H1 (cell line): Measurements from ENCODE around the gene CTNNA3. TPM values are rescaled to one million over a fixed set of nuclear protein-coding genes. Genes with fewer than 3 reads are reported as not detected.

Experiments used
- CTCF ChIA-PET: fragments of 300-600 bp; sonication (Branson Sonifier 250); formaldehyde crosslinking; loops from one replicate; lab custom pipeline; 2021; ENCODE audit not compliant: partially characterized antibody; lab: Charles Lee
- POLR2A ChIA-PET: fragments of 300-600 bp; sonication (Branson Sonifier 250); formaldehyde crosslinking; loops from one replicate; lab custom pipeline; 2021; ENCODE audit warnings: inconsistent platforms; ENCODE audit not compliant: partially characterized antibody; lab: Charles Lee
- DNase-seq, 2 experiments: peaks; one replicate each; pipeline versions ENCODE4 v3.0.0 to v3.0.0-alpha.2; 2010 to 2022; ENCODE audit warnings: low spot score in 2 of 2, low read depth in 1 of 2, mixed read lengths in 1 of 2
- FAIRE-seq: peaks from 2 replicates; lab custom pipeline; 2011; peaks lifted over from hg19 to GRCh38; lab: Jason Lieb, UNC
- H2AFZ ChIP-seq: 2 replicates; pipeline ENCODE4 v1.8.1; 2012; ENCODE audit warnings: low read length, inconsistent platforms
- H2AK5ac ChIP-seq: 2 replicates; pipeline ENCODE4 v1.6.1; 2013; ENCODE audit warnings: low read depth, low read length
- H2BK120ac ChIP-seq: replicated peaks from 2 replicates; pipeline ENCODE3; 2013; ENCODE audit warnings: low read depth, low read length, inconsistent platforms
- H2BK12ac ChIP-seq: 2 replicates; pipeline ENCODE4 v1.6.1; 2013; ENCODE audit warnings: low read depth, low read length
- H2BK15ac ChIP-seq: 2 replicates; pipeline ENCODE4 v1.6.1; 2013; ENCODE audit warnings: low read length
- H2BK20ac ChIP-seq: 2 replicates; pipeline ENCODE4 v1.6.1; 2013; ENCODE audit warnings: low read length
- H2BK5ac ChIP-seq: 2 replicates; pipeline ENCODE4 v1.6.1; 2013; ENCODE audit warnings: low read depth, low read length
- H3K14ac ChIP-seq: 2 replicates; pipeline ENCODE4 v1.6.1; 2013; ENCODE audit warnings: inconsistent platforms; ENCODE audit not compliant: insufficient read length
- H3K18ac ChIP-seq: 2 replicates; pipeline ENCODE4 v1.6.1; 2013; ENCODE audit warnings: low read length; ENCODE audit errors: extremely low read depth
- H3K23ac ChIP-seq: 2 replicates; pipeline ENCODE4 v1.6.1; 2013; ENCODE audit warnings: inconsistent platforms; ENCODE audit not compliant: insufficient read length
- H3K23me2 ChIP-seq: 2 replicates; pipeline ENCODE4 v1.6.1; 2013; ENCODE audit warnings: low read depth, low read length
- H3K27ac ChIP-seq: 2 replicates; pipeline ENCODE4 v1.6.1; 2011; ENCODE audit warnings: low read depth, low read length, inconsistent platforms
- H3K27me3 ChIP-seq, 4 experiments: replicated peaks in 1 of 4; 1 replicate in 1 of 4; 2 replicates in 3 of 4; pipeline versions ENCODE4 v1.6.1 to v1.8.1; 2011 to 2013; ENCODE audit warnings: low read length in 3 of 4, mild to moderate bottlenecking in 3 of 4, inconsistent platforms in 2 of 4, mixed read lengths in 2 of 4, moderate library complexity in 1 of 4; ENCODE audit not compliant: control insufficient read depth in 3 of 4, insufficient read depth in 3 of 4; ENCODE audit errors: extremely low read depth in 1 of 4
- H3K36me3 ChIP-seq, 4 experiments: 2 replicates each; pipeline versions ENCODE4 v1.6.1 to v1.8.1; 2011 to 2013; ENCODE audit warnings: mild to moderate bottlenecking in 4 of 4, low read length in 3 of 4, moderate library complexity in 2 of 4, control low read depth in 1 of 4, inconsistent platforms in 1 of 4; ENCODE audit not compliant: insufficient read depth in 4 of 4, control insufficient read depth in 2 of 4
- H3K4ac ChIP-seq: replicated peaks from 2 replicates; pipeline ENCODE3; 2013; ENCODE audit warnings: low read length, low read depth, mixed read lengths, inconsistent platforms; ENCODE audit not compliant: insufficient read length
- H3K4me1 ChIP-seq, 4 experiments: replicated peaks in 1 of 4; 1 replicate in 1 of 4; 2 replicates in 3 of 4; pipeline versions ENCODE4 v1.6.1 to v1.8.1; 2011 to 2013; ENCODE audit warnings: low read length in 3 of 4, inconsistent platforms in 2 of 4, mixed read lengths in 1 of 4; ENCODE audit not compliant: insufficient read depth in 4 of 4, control insufficient read depth in 3 of 4
- H3K4me2 ChIP-seq, 2 experiments: 2 replicates each; pipeline versions ENCODE4 v1.6.1 to v1.8.1; 2011 to 2013; ENCODE audit warnings: low read depth in 2 of 2, low read length in 2 of 2, control low read depth in 1 of 2, inconsistent platforms in 1 of 2, mild to moderate bottlenecking in 1 of 2; ENCODE audit not compliant: insufficient read depth in 1 of 2
- H3K4me3 ChIP-seq, 4 experiments: fragments of 200-600, 300-600 bp in 1 of 4; sonication (generic), shearing (Covaris generic), sonication (Bioruptor Twin) in 1 of 4; 2 replicates each; pipeline versions ENCODE4 v1.5.1 to v1.8.1; 2011 to 2016; ENCODE audit warnings: low read length in 4 of 4, low read depth in 3 of 4, control low read depth in 2 of 4, inconsistent platforms in 2 of 4, mild to moderate bottlenecking in 2 of 4, mixed read lengths in 1 of 4, moderate library complexity in 1 of 4; ENCODE audit not compliant: insufficient read depth in 2 of 4; ENCODE audit errors: extremely low read depth in 1 of 4
- H3K56ac ChIP-seq: replicated peaks from 2 replicates; pipeline ENCODE3; 2013; ENCODE audit warnings: low read depth, mild to moderate bottlenecking, mixed read lengths, low read length, inconsistent platforms; ENCODE audit not compliant: insufficient read length
- H3K79me1 ChIP-seq: 2 replicates; pipeline ENCODE4 v1.6.1; 2013; ENCODE audit warnings: low read depth, low read length, control low read depth
- H3K79me2 ChIP-seq, 2 experiments: 2 replicates each; pipeline versions ENCODE4 v1.6.1 to v1.8.1; 2012 to 2013; ENCODE audit warnings: low read length in 2 of 2, mild to moderate bottlenecking in 2 of 2, inconsistent platforms in 1 of 2; ENCODE audit not compliant: insufficient read depth in 2 of 2, control insufficient read depth in 1 of 2
- H3K9ac ChIP-seq, 4 experiments: replicated peaks in 1 of 4; 1 replicate in 1 of 4; 2 replicates in 3 of 4; pipeline versions ENCODE4 v1.6.1 to v1.8.1; 2011 to 2013; ENCODE audit warnings: low read depth in 3 of 4, low read length in 3 of 4, control low read depth in 2 of 4, mild to moderate bottlenecking in 2 of 4, moderate library complexity in 2 of 4, inconsistent platforms in 1 of 4; ENCODE audit errors: extremely low read depth in 1 of 4
- H3K9me3 ChIP-seq, 2 experiments: 2 replicates each; pipeline versions ENCODE4 v1.6.1 to v1.8.1; 2012 to 2013; ENCODE audit warnings: mild to moderate bottlenecking in 2 of 2, moderate library complexity in 2 of 2, control low read depth in 1 of 2, inconsistent platforms in 1 of 2, low read depth in 1 of 2, low read length in 1 of 2, mixed read lengths in 1 of 2; ENCODE audit not compliant: insufficient read depth in 2 of 2
- H4K20me1 ChIP-seq, 2 experiments: replicated peaks in 1 of 2; 2 replicates each; pipeline versions ENCODE3 to v1.8.1; 2011 to 2013; ENCODE audit warnings: inconsistent platforms in 2 of 2, low read length in 2 of 2, mild to moderate bottlenecking in 1 of 2; ENCODE audit not compliant: insufficient read depth in 2 of 2, control insufficient read depth in 1 of 2
- H4K5ac ChIP-seq: 2 replicates; pipeline ENCODE4 v1.6.1; 2013; ENCODE audit warnings: low read length, low read depth, mixed read lengths, inconsistent platforms; ENCODE audit not compliant: insufficient read length
- H4K8ac ChIP-seq: 2 replicates; pipeline ENCODE4 v1.8.0; 2013; ENCODE audit warnings: mild to moderate bottlenecking, moderate library complexity, low read length, inconsistent platforms; ENCODE audit not compliant: insufficient read depth; ENCODE audit errors: extremely low read depth
- H4K91ac ChIP-seq: replicated peaks from 2 replicates; pipeline ENCODE3; 2013; ENCODE audit warnings: low read length, mixed read lengths, inconsistent platforms; ENCODE audit not compliant: insufficient read length
- ASH2L ChIP-seq: fragments of 200-600, 300-600 bp; sonication (generic); IDR thresholded peaks from one replicate; pipeline ENCODE4 v1.7.1; 2017; ENCODE audit warnings: low read length
- BCL11A ChIP-seq, 2 experiments: IDR thresholded peaks; one replicate each; pipeline ENCODE4 v1.6.1; 2011; ENCODE audit warnings: low read depth in 2 of 2, low read length in 2 of 2, mild to moderate bottlenecking in 2 of 2
- CBX8 ChIP-seq: fragments of 300-800, 300-1000 bp; sonication (generic); IDR thresholded peaks from 2 replicates; pipeline ENCODE4 v1.7.1; 2016; ENCODE audit warnings: low read depth, low read length, borderline replicate concordance
- CHD1 ChIP-seq: IDR thresholded peaks from 2 replicates; pipeline ENCODE4 v1.6.1; 2012; ENCODE audit warnings: low read depth, low read length, improper control_type of control experiment
- CREB1 ChIP-seq: IDR thresholded peaks from 2 replicates; pipeline ENCODE4 v1.6.1; 2012; ENCODE audit warnings: inconsistent platforms
- EZH2 ChIP-seq: fragments of 200-600 bp; sonication (generic); IDR thresholded peaks from 2 replicates; pipeline ENCODE4 v1.7.1; 2012; ENCODE audit warnings: low read depth, mild to moderate bottlenecking, moderate library complexity, low read length, inconsistent platforms; ENCODE audit not compliant: severe bottlenecking
- PHF8 ChIP-seq: fragments of 200-600 bp; sonication (generic); conservative IDR thresholded peaks from 2 replicates; pipeline ENCODE4 v1.7.1; 2012; ENCODE audit warnings: low read depth, mild to moderate bottlenecking, inconsistent platforms, low read length, moderate library complexity
- POLR2A ChIP-seq, 2 experiments: IDR thresholded peaks; 1 replicate in 1 of 2; 2 replicates in 1 of 2; pipeline ENCODE4 v1.6.1; 2011; ENCODE audit warnings: low read depth in 2 of 2, low read length in 2 of 2, mild to moderate bottlenecking in 2 of 2; ENCODE audit errors: control extremely low read depth in 1 of 2
- POLR2AphosphoS5 ChIP-seq: IDR thresholded peaks from 2 replicates; pipeline ENCODE4 v1.6.1; 2011; ENCODE audit warnings: low read depth, low read length
- POU5F1 ChIP-seq: IDR thresholded peaks from 2 replicates; pipeline ENCODE4 v1.6.1; 2011; ENCODE audit warnings: low read depth, mild to moderate bottlenecking, low read length, moderate library complexity
- RBBP5 ChIP-seq: IDR thresholded peaks from 2 replicates; pipeline ENCODE4 v1.7.1; 2012; ENCODE audit warnings: low read depth, mild to moderate bottlenecking, inconsistent platforms, low read length, moderate library complexity, borderline replicate concordance
- SAP30 ChIP-seq: fragments of 300-600 bp; sonication (generic); IDR thresholded peaks from 2 replicates; pipeline ENCODE4 v1.7.1; 2012; ENCODE audit warnings: low read length, moderate library complexity, mild to moderate bottlenecking, inconsistent platforms; ENCODE audit not compliant: insufficient read depth, insufficient replicate concordance
- SIX5 ChIP-seq: IDR thresholded peaks from 2 replicates; pipeline ENCODE4 v1.6.1; 2011; ENCODE audit warnings: mild to moderate bottlenecking, low read depth, low read length
- TAF1 ChIP-seq: IDR thresholded peaks from 2 replicates; pipeline ENCODE4 v1.6.1; 2011; ENCODE audit warnings: mild to moderate bottlenecking, low read depth, low read length
- TCF12 ChIP-seq: IDR thresholded peaks from 2 replicates; pipeline ENCODE4 v1.6.1; 2011; ENCODE audit warnings: low read depth, mild to moderate bottlenecking, low read length
- TEAD4 ChIP-seq: IDR thresholded peaks from 2 replicates; pipeline ENCODE4 v1.6.1; 2012; ENCODE audit warnings: low read depth, low read length, inconsistent platforms, mixed read lengths
- ZNF274 ChIP-seq: IDR thresholded peaks from 2 replicates; pipeline ENCODE4 v1.7.0; 2012; ENCODE audit warnings: low read length, borderline replicate concordance; ENCODE audit errors: extremely low read depth
- WGBS, 2 experiments: shearing (Covaris generic) in 1 of 2; methylation state at CpG; one replicate each; pipeline versions ENCODE4 v1.1.6 to v1.1.7; 2013 to 2015; ENCODE audit warnings: low lambda C conversion rate in 2 of 2, mixed read lengths in 2 of 2, inconsistent platforms in 1 of 2, low coverage in 1 of 2, missing lambda C conversion rate in 1 of 2; ENCODE audit not compliant: insufficient replicate concordance in 2 of 2, insufficient coverage in 1 of 2, insufficient read length in 1 of 2; ENCODE audit errors: extremely low coverage in 1 of 2, missing lambda C conversion rate in 1 of 2; 5-methylcytosine and 5-hydroxymethylcytosine counted together
- polyA plus RNA-seq, 7 experiments: library from polyadenylated mRNA; depleted of rRNA in 3 of 7; stranded (reverse) in 5 of 7; unstranded in 2 of 7; fragments of >200 nt in 5 of 7; fragments of 200-250 nt in 2 of 7; gene quantifications; 1 replicate in 5 of 7; 2 replicates in 1 of 7; 4 replicates in 1 of 7; pipeline versions ENCODE4 v1.2.1 to v1.2.3, GENCODE V29; 2011 to 2013; ENCODE audit warnings: missing spikeins in 2 of 7, mixed read lengths in 2 of 7
- total RNA-seq: library from RNA; stranded (reverse); fragmentation: NEBNext Ultra II Directional; extraction: Animal tissue kit (Norgen Biotek cat#: 25700); gene quantifications from 2 replicates; pipeline ENCODE4 v1.2.1, GENCODE V29; 2021

CTNNA3 gene
- total and polyA plus RNA-seq, 2 of the 8 experiments (the other 6 are each of a cell fraction or from before 2014, with no cell fraction given), result 1.3 to 1.5 TPM

GRCh38 chr10:66390926-66391325 lies 1305.1 kb downstream of the CTNNA3 start:
- WGBS, 2 experiments, result 90% methylated on average over 5 of the region's 5 CpGs; no CpG with 5 or more reads in 1 of the 2 experiments
- Histone ChIP-seq H3K4me3 (no peak overlapping the region), H2AFZ (no peak overlapping the region), H3K23ac (no peak overlapping the region), H3K4me1 (peaks cover 0 to 6% (median 0%) of the 10 kb centered on the region in 4 experiments; a peak in 2 of 7 replicates), H3K4me2 (no peak overlapping the region), H3K18ac (no peak overlapping the region), H2BK120ac (no peak overlapping the region), H2BK12ac (no peak overlapping the region), H3K9me3 (no peaks in the 10 kb centered on the region), H3K4ac (no peak overlapping the region), H4K91ac (no peak overlapping the region), H2BK5ac (no peak overlapping the region), H3K23me2 (no peaks in the 10 kb centered on the region), H3K14ac (no peak overlapping the region), H3K79me1 (no peaks in the 10 kb centered on the region), H2BK15ac (no peak overlapping the region), H2AK5ac (no peak overlapping the region), H3K79me2 (no peaks in the 10 kb centered on the region), H3K9ac (no peak overlapping the region), H4K5ac (no peak overlapping the region), H3K27me3 (no peaks in the 10 kb centered on the region), H3K56ac (no peak overlapping the region), H3K36me3 (no peaks in the 10 kb centered on the region), H3K27ac (no peak overlapping the region), H4K8ac (no peak overlapping the region), H4K20me1 (no peaks in the 10 kb centered on the region), H2BK20ac (no peak overlapping the region)
- ChIA-PET CTCF (no interaction called here), POLR2A (no interaction called here)
- FAIRE-seq (no peak), DNase-seq (no peak)
- TF ChIP-seq RBBP5 (no peak), POU5F1 (no peak), POLR2A (IDR thresholded peaks at IDR 0.05; ENCODE audit: control extremely low read depth in 1 of 2, low read depth in 2 of 2, low read length in 2 of 2) (no peak), TEAD4 (no peak), ZNF274 (no peak), SIX5 (no peak), PHF8 (no peak), BCL11A (IDR thresholded peaks at IDR 0.05; ENCODE audit: low read depth in 2 of 2, low read length in 2 of 2) (no peak), CHD1 (no peak), EZH2 (no peak), POLR2AphosphoS5 (no peak), CREB1 (no peak), TCF12 (no peak), ASH2L (no peak), SAP30 (no peak), CBX8 (no peak), TAF1 (no peak)
